ENCODE results near the gene NEGR1. TPM values are rescaled to one million over a fixed set of nuclear protein-coding genes. Genes with fewer than 3 reads are reported as not detected.

Gene NEGR1
- total and polyA plus RNA-seq, 11 donors: 1.7 to 11.3 (median 6.8) TPM

GRCh38 chr1:71687376-71687775, 595.0 kb downstream of the NEGR1 start:
- H3K4me3 ChIP-seq: no peak overlapping the region
- intact Hi-C loops (cut with DNase I): no loop called here
- ATAC-seq (no peak), DNase-seq (no peak)
- no peaks in the 10 kb centered on the region for H3K4me1 ChIP-seq
- no peak overlapping the region for H3K27ac ChIP-seq
- WGBS, 4 donors: 79 to 83% (median 81%) methylated on average over 3 of the region's 3 CpGs
- H3K9me3 ChIP-seq: no peaks in the 10 kb centered on the region
- H3K36me3 ChIP-seq: no peaks in the 10 kb centered on the region
- H3K27me3 ChIP-seq: no peaks in the 10 kb centered on the region
- TF ChIP-seq CTCF (IDR thresholded peaks at IDR 0.05): no peak
- TF ChIP-seq POLR2A (IDR thresholded peaks at IDR 0.05): no peak

- TF ChIP-seq POLR2A (IDR thresholded peaks at IDR 0.05) (no peak), CTCF (IDR thresholded peaks at IDR 0.05) (no peak)
- DNase-seq: no peak
- 62 to 63% (median 63%) methylated on average over 7 of the region's 7 CpGs for WGBS, 4 donors
These were observed 605.1 kb downstream of the NEGR1 start for GRCh38 chr1:71676979-71677925.

GRCh38 chr1:71668065-71668464, 614.3 kb downstream of the NEGR1 start:
- 47 to 72% (median 61%) methylated on average over 3 of the region's 3 CpGs for WGBS, 4 donors
- no peak for ATAC-seq
- H3K27ac ChIP-seq: no peak overlapping the region

More at GRCh38 chr1:71676979-71677925, 605.1 kb downstream of the NEGR1 start:
- Histone ChIP-seq H3K4me3 (no peak overlapping the region), H3K9me3 (no peaks in the 10 kb centered on the region), H3K27me3 (no peaks in the 10 kb centered on the region), H3K27ac (no peak overlapping the region), H3K4me1 (no peaks in the 10 kb centered on the region), H3K36me3 (no peaks in the 10 kb centered on the region)
- ATAC-seq: no peak
- intact Hi-C loops (cut with DNase I): no loop called here

More at GRCh38 chr1:71668065-71668464, 614.3 kb downstream of the NEGR1 start:
- H3K27me3 ChIP-seq: no peaks in the 10 kb centered on the region
- H3K4me1 ChIP-seq: no peaks in the 10 kb centered on the region
- intact Hi-C loops (cut with DNase I): no loop called here
- DNase-seq: no peak
- no peaks in the 10 kb centered on the region for H3K36me3 ChIP-seq
- TF ChIP-seq POLR2A (IDR thresholded peaks at IDR 0.05): no peak
- no peak for TF ChIP-seq CTCF (IDR thresholded peaks at IDR 0.05)
- no peaks in the 10 kb centered on the region for H3K9me3 ChIP-seq
- H3K4me3 ChIP-seq: no peak overlapping the region

All from heart left ventricle (tissue), 16 donors.